Endodermal cell (in vitro differentiated cells): ENCODE results near the gene CBY2. TPM values are rescaled to one million over a fixed set of nuclear protein-coding genes. Genes with fewer than 3 reads are reported as not detected.

Experiments used
- DNase-seq: peaks from one replicate; pipeline ENCODE4 v3.0.0-alpha.2; 2017
- H3K27ac ChIP-seq: 2 replicates; pipeline ENCODE4 v1.5.1; 2013; ENCODE audit warnings: mild to moderate bottlenecking, low read depth, low read length, moderate library complexity
- H3K27me3 ChIP-seq: 2 replicates; pipeline ENCODE4 v1.6.1; 2013; ENCODE audit warnings: mild to moderate bottlenecking, low read length, moderate library complexity; ENCODE audit not compliant: insufficient read depth, control insufficient read depth, poor library complexity, severe bottlenecking
- H3K36me3 ChIP-seq: 2 replicates; pipeline ENCODE4 v1.7.0; 2013; ENCODE audit warnings: mild to moderate bottlenecking, low read length, moderate library complexity; ENCODE audit not compliant: control insufficient read depth, insufficient read depth
- H3K4me1 ChIP-seq: one replicate; pipeline ENCODE4 v1.7.0; 2013; ENCODE audit warnings: low read length; ENCODE audit not compliant: control insufficient read depth, insufficient read depth
- H3K4me3 ChIP-seq: 2 replicates; pipeline ENCODE4 v1.5.1; 2013; ENCODE audit warnings: mild to moderate bottlenecking, low read length, moderate library complexity
- H3K9ac ChIP-seq: 2 replicates; pipeline ENCODE4 v1.6.1; 2013; ENCODE audit warnings: mild to moderate bottlenecking, low read length, moderate library complexity; ENCODE audit not compliant: poor library complexity, severe bottlenecking; ENCODE audit errors: extremely low read depth
- H3K9me3 ChIP-seq: 2 replicates; pipeline ENCODE4 v1.6.1; 2013; ENCODE audit warnings: mild to moderate bottlenecking, low read length, moderate library complexity; ENCODE audit not compliant: control insufficient read depth
- H3K27ac Mint-ChIP-seq: 2 replicates; pipeline ENCODE4 v1.8.0; 2020; ENCODE audit warnings: mixed read lengths
- H3K27me3 Mint-ChIP-seq: 2 replicates; pipeline ENCODE4 v1.8.0; 2021; ENCODE audit warnings: mild to moderate bottlenecking, mixed read lengths; ENCODE audit not compliant: insufficient read depth
- H3K36me3 Mint-ChIP-seq: 2 replicates; pipeline ENCODE4 v1.8.0; 2020; ENCODE audit warnings: low read depth, mixed read lengths
- H3K4me1 Mint-ChIP-seq: 2 replicates; pipeline ENCODE4 v1.8.0; 2020; ENCODE audit warnings: mixed read lengths
- H3K4me3 Mint-ChIP-seq: 2 replicates; pipeline ENCODE4 v1.8.0; 2020; ENCODE audit warnings: mild to moderate bottlenecking, moderate library complexity, mixed read lengths
- H3K9me3 Mint-ChIP-seq: 2 replicates; pipeline ENCODE4 v1.8.0; 2020; ENCODE audit warnings: mild to moderate bottlenecking, mixed read lengths
- WGBS, 2 experiments: methylation state at CpG; one replicate each; pipeline versions ENCODE4 v1.1.5 to v1.1.7; 2013; ENCODE audit warnings: missing lambda C conversion rate in 2 of 2, mixed read lengths in 1 of 2; ENCODE audit not compliant: insufficient coverage in 1 of 2, insufficient read length in 1 of 2; 5-methylcytosine and 5-hydroxymethylcytosine counted together
- total RNA-seq, 2 donors: library from RNA; stranded (reverse); fragmentation: NEBNext Ultra II Directional in 1 of 2; extraction: Animal tissue kit (Norgen Biotek cat#: 25700) in 1 of 2; gene quantifications; 2 replicates in 1 of 2; 3 replicates in 1 of 2; pipeline ENCODE4 v1.2.1, GENCODE V29; 2021
- TF ChIP-seq, protein P1 (sequence below): fragments of 200-600 bp; sonication (generic); conservative IDR thresholded peaks from 2 replicates; pipeline ENCODE4 v1.5.0; 2021; ENCODE audit warnings: antibody characterized with exemption, mild to moderate bottlenecking

The CBY2 gene
- total RNA-seq, 2 donors from 2014 or later, result not detected

- no peaks in the 10 kb centered on the region for H3K36me3 Mint-ChIP-seq
These were observed 884 bp upstream of the CBY2 start for GRCh38 chr13:45700971-45701900.

DNA sequence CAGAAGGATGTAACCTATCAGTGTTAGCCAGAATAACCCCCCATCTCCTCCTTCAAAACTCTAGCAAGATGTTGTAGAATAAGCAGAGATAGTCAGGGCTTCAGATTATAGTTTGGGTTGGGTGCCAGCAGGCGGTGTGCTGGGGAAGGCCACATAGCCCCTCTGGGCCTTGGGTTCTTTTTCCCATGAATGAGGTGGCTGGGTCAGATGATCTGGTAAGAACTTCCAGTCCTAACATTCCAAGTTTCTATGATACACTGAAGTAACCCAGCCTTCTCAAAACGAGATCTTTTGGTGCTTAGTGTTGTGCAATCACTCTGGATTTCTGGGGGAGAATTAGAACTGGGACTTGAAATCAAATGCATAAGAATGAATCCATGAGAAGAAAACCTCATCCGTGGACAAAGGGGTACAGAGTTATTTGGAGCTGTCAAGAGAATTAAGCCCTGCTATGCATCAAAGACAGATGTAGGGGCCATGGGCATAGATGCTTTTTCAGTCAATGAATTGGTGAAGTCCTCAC lies 810 bp downstream of the CBY2 start:
- no peak overlapping the region for H3K4me3 Mint-ChIP-seq
- Histone ChIP-seq H3K27ac (no peak overlapping the region), H3K4me3 (no peak overlapping the region), H3K4me1 (no peaks in the 10 kb centered on the region), H3K9me3 (no peaks in the 10 kb centered on the region), H3K36me3 (no peaks in the 10 kb centered on the region), H3K9ac (no peak overlapping the region), H3K27me3 (no peaks in the 10 kb centered on the region)
- no peak overlapping the region for H3K27ac Mint-ChIP-seq
- 76 to 94% methylated on average over 2 to 3 of the region's 3 CpGs for WGBS, 2 experiments
- DNase-seq, result no peak
- TF ChIP-seq, protein P1, sequence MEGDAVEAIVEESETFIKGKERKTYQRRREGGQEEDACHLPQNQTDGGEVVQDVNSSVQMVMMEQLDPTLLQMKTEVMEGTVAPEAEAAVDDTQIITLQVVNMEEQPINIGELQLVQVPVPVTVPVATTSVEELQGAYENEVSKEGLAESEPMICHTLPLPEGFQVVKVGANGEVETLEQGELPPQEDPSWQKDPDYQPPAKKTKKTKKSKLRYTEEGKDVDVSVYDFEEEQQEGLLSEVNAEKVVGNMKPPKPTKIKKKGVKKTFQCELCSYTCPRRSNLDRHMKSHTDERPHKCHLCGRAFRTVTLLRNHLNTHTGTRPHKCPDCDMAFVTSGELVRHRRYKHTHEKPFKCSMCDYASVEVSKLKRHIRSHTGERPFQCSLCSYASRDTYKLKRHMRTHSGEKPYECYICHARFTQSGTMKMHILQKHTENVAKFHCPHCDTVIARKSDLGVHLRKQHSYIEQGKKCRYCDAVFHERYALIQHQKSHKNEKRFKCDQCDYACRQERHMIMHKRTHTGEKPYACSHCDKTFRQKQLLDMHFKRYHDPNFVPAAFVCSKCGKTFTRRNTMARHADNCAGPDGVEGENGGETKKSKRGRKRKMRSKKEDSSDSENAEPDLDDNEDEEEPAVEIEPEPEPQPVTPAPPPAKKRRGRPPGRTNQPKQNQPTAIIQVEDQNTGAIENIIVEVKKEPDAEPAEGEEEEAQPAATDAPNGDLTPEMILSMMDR, result no peak
- H3K4me1 Mint-ChIP-seq, result peaks cover 8% of the 10 kb centered on the region
- no peaks in the 10 kb centered on the region for H3K27me3 Mint-ChIP-seq
- no peaks in the 10 kb centered on the region for H3K36me3 Mint-ChIP-seq
- no peaks in the 10 kb centered on the region for H3K9me3 Mint-ChIP-seq

More at GRCh38 chr13:45700971-45701900, 884 bp upstream of the CBY2 start:
- Histone ChIP-seq H3K9ac (no peak overlapping the region), H3K27ac (no peak overlapping the region), H3K36me3 (no peaks in the 10 kb centered on the region), H3K9me3 (no peaks in the 10 kb centered on the region), H3K4me3 (no peak overlapping the region), H3K4me1 (no peaks in the 10 kb centered on the region), H3K27me3 (no peaks in the 10 kb centered on the region)
- TF ChIP-seq, protein P1, result peak; percentile 65
- Mint-ChIP-seq H3K4me3 (no peak overlapping the region), H3K9me3 (no peaks in the 10 kb centered on the region), H3K27ac (no peak overlapping the region), H3K27me3 (no peaks in the 10 kb centered on the region), H3K4me1 (peaks cover 8% of the 10 kb centered on the region)
- no peak for DNase-seq
- WGBS, 2 experiments, result 82 to 84% methylated on average over 4 of the region's 4 CpGs

GRCh38 chr13:45704211-45704739 lies 2.2 kb downstream of the CBY2 start:
- Histone ChIP-seq H3K4me1 (no peaks in the 10 kb centered on the region), H3K27ac (no peak overlapping the region), H3K9ac (no peak overlapping the region), H3K9me3 (no peaks in the 10 kb centered on the region), H3K36me3 (no peaks in the 10 kb centered on the region), H3K4me3 (no peak overlapping the region), H3K27me3 (no peaks in the 10 kb centered on the region)
- DNase-seq, result no peak
- H3K36me3 Mint-ChIP-seq, result no peaks in the 10 kb centered on the region
- no peak overlapping the region for H3K27ac Mint-ChIP-seq
- no peaks in the 10 kb centered on the region for H3K27me3 Mint-ChIP-seq
- H3K4me1 Mint-ChIP-seq, result peaks cover 8% of the 10 kb centered on the region
- no peaks in the 10 kb centered on the region for H3K9me3 Mint-ChIP-seq
- 94 to 98% methylated on average over 9 of the region's 9 CpGs for WGBS, 2 experiments
- TF ChIP-seq, protein P1, result no peak
- no peak overlapping the region for H3K4me3 Mint-ChIP-seq
